ENCODE data around the gene PRR23A.

PRR23A gene

DNA sequence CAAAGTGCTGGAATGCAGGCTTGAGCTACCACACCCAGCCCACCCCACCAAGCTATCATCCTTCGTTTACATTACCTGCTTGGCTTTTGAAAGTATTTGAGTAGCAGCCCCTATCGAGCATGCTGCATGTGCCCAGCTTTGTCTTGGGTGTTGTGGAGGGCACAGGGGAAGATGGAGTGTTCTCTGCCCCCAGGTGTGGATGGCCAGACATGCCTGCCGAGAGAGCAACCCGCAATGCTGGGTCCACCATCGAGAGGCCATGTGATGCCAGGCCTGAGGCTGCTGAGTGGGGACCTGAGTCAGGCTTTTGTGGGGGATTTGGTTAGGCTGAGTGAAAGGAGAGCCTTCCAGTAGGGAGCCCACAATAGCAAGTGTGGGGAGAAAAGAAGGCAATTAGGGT is 33.1 kb downstream of the PRR23A start:
- DNase-seq (ENCODE audit: low read depth) = no peak

DNA sequence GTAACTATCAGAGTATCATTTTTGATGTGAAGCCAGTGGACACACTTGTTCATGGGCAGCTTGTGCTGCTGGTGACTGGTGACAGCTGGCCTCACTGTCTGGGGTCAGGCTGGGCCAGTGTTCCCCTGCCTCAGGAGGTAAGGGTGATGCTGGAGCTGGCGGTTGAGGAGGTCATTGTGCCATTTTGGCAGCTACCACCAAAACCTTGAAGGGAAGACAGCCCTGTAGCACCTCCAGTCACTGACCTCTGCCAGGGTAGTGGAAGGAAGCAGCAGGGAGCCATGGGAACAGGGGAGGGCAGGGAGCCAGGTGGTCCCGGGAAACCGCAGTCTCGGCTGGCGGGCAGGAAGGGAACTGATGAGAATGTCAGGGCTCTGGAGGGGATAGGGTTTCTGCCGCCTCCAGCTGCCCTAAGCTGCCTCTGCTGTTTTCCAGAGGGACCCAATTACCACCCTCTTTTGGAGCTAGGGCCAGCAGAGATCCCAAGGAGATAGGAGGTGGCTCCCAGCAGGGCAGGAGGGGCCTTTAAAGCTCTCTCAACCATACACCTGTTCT is 34.2 kb downstream of the PRR23A start:
- no peak for DNase-seq (ENCODE audit: low read depth)

DNA sequence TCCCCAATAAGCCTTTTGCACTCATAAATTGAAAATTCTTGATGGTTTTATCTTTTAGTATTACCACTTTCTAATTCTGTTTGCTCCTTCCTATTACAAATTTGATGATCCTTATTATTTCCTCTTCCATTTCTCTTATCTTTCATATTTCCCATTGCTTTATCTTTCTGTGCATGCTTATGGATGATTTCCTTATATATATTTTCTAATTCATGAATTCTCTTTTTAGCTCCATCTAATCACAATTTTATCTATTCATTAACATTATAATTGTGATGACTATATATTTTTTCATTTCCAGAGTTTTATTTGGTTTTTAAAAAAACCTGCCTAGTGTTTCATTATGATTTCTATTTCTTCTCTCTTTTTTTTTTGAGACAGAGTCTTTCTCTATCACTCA is 41.1 kb downstream of the PRR23A start:
- no peak for DNase-seq (ENCODE audit: low read depth)

DNA sequence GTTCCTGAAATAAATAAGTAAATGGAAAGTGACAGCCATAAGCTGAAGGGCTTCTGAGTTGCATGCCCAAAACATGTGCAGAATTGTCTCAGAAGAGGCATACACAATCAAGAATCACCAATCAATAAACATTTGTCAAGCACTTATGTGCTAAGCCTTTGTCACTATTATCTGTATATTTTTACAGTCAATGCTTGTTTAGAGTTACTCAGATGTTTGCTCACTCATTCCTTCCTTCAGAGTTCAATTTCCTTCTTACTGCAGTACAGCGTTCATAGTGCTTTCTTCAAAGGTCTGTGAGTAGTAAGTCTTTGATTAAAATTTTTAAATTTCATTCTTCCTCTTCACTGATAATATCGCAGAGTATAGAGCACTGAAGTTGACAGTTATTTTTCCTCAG is 41.8 kb downstream of the PRR23A start:
- no peak for DNase-seq (ENCODE audit: low read depth)

DNA sequence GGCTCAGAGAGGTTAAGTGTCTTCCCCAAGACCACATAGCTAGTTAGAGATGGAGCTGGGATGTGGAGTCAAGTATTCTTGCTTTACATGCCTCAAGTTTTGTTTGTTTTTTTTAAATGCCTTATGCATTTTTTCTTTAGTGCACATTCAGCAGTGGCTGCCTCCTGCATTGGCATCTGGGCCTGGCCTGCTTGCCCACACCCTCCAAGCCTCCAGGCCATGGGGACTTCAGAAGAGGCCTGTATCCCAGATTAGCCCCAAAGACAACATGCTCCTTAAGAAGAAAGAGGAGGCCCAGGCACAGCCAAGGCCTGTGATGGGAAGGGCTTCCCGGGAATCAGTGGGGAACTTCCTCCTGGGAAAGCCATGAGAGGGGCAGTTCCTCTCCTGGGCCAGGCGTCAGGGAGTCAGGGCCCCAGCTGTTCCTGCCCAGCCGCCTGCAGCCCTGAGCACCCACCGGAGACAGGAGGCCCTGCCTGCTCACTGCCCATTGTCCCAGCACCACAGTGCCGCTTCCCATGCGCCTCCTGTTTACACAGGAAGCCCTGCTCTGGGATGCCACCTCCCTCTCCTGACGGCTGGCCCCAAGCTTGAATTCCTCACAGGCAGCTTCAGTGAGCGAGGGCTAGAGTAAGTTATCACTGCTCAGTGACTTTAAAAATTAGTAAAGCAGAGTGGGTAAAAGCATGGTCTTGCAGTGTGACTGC is 43.1 kb downstream of the PRR23A start:
- DNase-seq (ENCODE audit: low read depth) = no peak

DNA sequence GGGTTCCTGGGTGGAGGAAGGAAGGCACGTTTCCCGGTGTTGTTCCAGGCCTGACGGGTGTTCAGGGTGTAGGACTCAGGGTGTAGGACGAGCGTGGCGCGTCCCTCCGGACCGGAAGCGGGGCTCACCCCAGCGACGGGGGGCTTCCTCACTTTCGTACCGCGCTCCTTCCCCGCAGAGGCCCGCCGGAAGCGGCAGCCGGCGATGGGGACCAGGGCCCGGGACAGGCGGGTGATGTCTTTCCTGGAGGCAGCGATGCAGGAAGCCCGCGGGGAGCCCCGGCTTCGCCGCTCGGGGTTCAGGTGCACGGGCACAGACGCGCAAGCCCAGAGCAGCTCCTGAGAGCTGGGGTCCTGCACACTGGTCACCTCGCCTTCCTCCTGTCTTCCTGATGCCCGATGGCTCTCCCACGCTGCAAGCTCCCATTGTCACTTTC is 45.6 kb downstream of the PRR23A start:
- no peak for DNase-seq (ENCODE audit: low read depth)

All from non-pigmented ciliary epithelial cell (primary cell).